ENCODE data around the gene LYZL6. TPM values are rescaled to one million over a fixed set of nuclear protein-coding genes. Genes with fewer than 3 reads are reported as not detected.
A peak's percentile ranks its signal among the peaks of the same experiment; 100 is the strongest.
"Not testable (repeated sequence)": the region's sequence is repeated elsewhere in the genome, so short reads cannot be mapped to it uniquely, and the experiment has no call there.

LYZL6 gene
- total and polyA plus RNA-seq, 2 donors from 2014 or later, result not detected

DNA sequence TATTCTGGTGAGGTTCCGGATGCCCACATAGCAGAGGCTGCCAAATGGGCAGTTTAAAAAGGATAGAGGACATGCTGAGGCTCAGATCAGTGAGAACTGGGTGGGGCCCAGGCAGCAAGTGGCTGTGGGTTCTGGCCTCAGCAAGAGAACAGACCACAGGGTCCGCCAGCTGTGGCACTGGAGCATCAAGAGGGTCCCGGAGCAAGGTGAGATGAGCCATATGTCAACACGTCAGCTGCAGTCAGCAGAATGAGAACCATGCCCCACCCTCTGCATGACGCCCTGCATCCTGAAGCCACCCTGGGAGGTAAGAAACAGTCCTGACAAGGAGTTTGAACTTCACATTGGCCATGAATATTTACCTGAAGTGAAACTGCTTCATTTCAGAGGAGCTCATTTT lies 43.2 kb downstream of the LYZL6 start:
- Histone ChIP-seq H3K4me3 (ENCODE audit: low read length in 3 of 3) (no peak overlapping the region), H3K4me1 (ENCODE audit: control insufficient read depth in 2 of 3, insufficient read depth in 2 of 3, low read depth in 1 of 3, low read length in 3 of 3) (peaks cover 0 to 5% (median 3%) of the 10 kb centered on the region in 3 donors), H3K9ac (ENCODE audit: low read length in 3 of 3) (no peak overlapping the region), H3K36me3 (ENCODE audit: control insufficient read depth in 2 of 3, insufficient read depth in 3 of 3, low read length in 3 of 3) (no peaks in the 10 kb centered on the region), H3K27me3 (ENCODE audit: control insufficient read depth, insufficient read depth, low read length) (no peaks in the 10 kb centered on the region), H3K27ac (ENCODE audit: low read depth in 2 of 2, low read length in 2 of 2) (no peak overlapping the region), H3K9me3 (ENCODE audit: control insufficient read depth in 2 of 3, insufficient read depth in 1 of 3, low read length in 3 of 3) (no peaks in the 10 kb centered on the region)
- no peak for FAIRE-seq
- DNase-seq, result peak in 3 of 5 donors; percentile 21 to 48 (median 40)
- TF ChIP-seq, protein P1, sequence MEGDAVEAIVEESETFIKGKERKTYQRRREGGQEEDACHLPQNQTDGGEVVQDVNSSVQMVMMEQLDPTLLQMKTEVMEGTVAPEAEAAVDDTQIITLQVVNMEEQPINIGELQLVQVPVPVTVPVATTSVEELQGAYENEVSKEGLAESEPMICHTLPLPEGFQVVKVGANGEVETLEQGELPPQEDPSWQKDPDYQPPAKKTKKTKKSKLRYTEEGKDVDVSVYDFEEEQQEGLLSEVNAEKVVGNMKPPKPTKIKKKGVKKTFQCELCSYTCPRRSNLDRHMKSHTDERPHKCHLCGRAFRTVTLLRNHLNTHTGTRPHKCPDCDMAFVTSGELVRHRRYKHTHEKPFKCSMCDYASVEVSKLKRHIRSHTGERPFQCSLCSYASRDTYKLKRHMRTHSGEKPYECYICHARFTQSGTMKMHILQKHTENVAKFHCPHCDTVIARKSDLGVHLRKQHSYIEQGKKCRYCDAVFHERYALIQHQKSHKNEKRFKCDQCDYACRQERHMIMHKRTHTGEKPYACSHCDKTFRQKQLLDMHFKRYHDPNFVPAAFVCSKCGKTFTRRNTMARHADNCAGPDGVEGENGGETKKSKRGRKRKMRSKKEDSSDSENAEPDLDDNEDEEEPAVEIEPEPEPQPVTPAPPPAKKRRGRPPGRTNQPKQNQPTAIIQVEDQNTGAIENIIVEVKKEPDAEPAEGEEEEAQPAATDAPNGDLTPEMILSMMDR (IDR thresholded peaks at IDR 0.05; ENCODE audit: borderline replicate concordance, extremely low read depth, insufficient read depth), result no peak
- intact Hi-C loops (cut with DNase I), result no loop called here

- FAIRE-seq (no peak), DNase-seq (no peak)
- TF ChIP-seq, protein P1 (IDR thresholded peaks at IDR 0.05; ENCODE audit: borderline replicate concordance, extremely low read depth, insufficient read depth), result no peak
- H3K4me1 ChIP-seq (ENCODE audit: control insufficient read depth in 2 of 3, insufficient read depth in 2 of 3, low read depth in 1 of 3, low read length in 3 of 3), result peaks cover 0 to 5% (median 3%) of the 10 kb centered on the region in 3 donors
- no peak overlapping the region for H3K9ac ChIP-seq (ENCODE audit: low read length in 3 of 3)
- intact Hi-C loops (cut with DNase I), result no loop called here
- H3K4me3 ChIP-seq (ENCODE audit: low read length in 3 of 3), result no peak overlapping the region
- H3K36me3 ChIP-seq (ENCODE audit: control insufficient read depth in 2 of 3, insufficient read depth in 3 of 3, low read length in 3 of 3), result no peaks in the 10 kb centered on the region
- H3K27ac ChIP-seq (ENCODE audit: low read depth in 2 of 2, low read length in 2 of 2), result no peak overlapping the region
- H3K27me3 ChIP-seq (ENCODE audit: control insufficient read depth, insufficient read depth, low read length), result no peaks in the 10 kb centered on the region
- H3K9me3 ChIP-seq (ENCODE audit: control insufficient read depth in 2 of 3, insufficient read depth in 1 of 3, low read length in 3 of 3), result no peaks in the 10 kb centered on the region
Measured at GRCh38 chr17:35898283-35899070, 45.0 kb downstream of the LYZL6 start.

DNA sequence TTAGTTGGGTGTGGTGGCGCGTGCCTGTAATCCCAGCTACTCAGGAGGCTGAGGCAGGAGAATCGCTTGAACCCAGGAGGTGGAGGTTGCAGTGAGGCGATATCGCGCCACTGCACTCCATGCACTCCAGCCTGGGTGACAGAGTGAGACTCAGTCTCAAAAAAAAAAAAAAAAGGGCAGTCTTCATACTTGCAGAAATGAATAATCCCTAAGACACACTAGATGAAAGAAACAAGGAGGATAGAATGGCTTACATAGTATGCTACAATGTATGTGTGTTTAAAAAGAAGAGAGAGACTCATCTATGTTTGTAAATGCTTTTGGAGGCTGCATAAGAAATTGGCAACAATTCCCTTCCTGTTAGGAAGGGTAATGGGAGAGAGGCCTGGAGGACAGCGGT lies 45.7 kb downstream of the LYZL6 start:
- FAIRE-seq; H3K4me1 ChIP-seq (ENCODE audit: control insufficient read depth in 2 of 3, insufficient read depth in 2 of 3, low read depth in 1 of 3, low read length in 3 of 3); H3K4me3 ChIP-seq (ENCODE audit: low read length in 3 of 3); H3K27ac ChIP-seq (ENCODE audit: low read depth in 2 of 2, low read length in 2 of 2); intact Hi-C loops (cut with DNase I); DNase-seq; H3K9ac ChIP-seq (ENCODE audit: low read length in 3 of 3); H3K9me3 ChIP-seq (ENCODE audit: control insufficient read depth in 2 of 3, insufficient read depth in 1 of 3, low read length in 3 of 3); H3K36me3 ChIP-seq (ENCODE audit: control insufficient read depth in 2 of 3, insufficient read depth in 3 of 3, low read length in 3 of 3); H3K27me3 ChIP-seq (ENCODE audit: control insufficient read depth, insufficient read depth, low read length): not testable (repeated sequence)

DNA sequence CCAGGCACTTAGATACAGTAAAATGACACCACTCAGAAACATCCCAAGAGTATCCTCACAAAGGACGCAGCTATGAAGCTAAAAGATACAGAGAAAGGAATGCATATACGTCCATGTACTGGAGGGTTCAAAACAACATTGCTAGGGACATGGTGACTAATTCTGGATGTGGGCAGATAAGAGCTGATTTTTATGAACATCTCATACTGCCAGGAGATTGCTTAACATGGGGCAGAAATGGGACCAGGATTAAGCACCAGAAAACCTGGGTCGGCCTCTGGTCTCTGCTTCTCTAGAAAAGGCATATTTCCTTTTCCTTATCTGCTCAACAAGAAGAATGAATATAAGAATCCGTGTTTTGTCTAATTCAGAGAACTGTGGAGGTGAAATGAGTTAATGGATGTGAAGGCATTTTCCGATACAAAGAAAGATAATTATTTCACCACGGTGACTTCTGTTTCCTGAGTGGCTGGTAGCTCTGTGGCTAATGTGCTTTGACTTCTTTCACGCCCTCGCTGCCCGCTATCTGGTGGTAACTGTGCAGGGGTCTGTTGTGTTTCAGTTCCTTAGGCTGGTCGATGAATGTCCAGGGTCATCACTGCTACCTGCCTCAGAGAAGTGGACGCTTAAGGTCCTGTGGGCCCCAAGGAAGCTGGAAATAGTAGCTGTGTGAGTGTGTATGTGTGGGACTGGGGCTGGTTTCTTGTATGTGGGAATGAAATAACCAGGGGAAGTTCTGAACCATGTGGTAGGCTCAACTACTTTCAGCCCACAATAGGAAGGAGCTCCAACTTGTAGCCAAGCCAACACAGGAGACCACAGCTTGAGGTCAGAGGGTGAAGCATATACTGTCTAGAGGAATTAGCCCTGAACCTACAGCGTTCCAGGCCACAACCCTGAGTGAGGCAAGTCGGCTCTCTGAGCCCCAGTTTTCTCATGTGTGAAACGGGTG lies 47.6 kb downstream of the LYZL6 start:
- no peak overlapping the region for H3K27ac ChIP-seq (ENCODE audit: low read depth in 2 of 2, low read length in 2 of 2)

More for the DNA sequence above, 47.6 kb downstream of the LYZL6 start:
- DNase-seq (no peak), FAIRE-seq (no peak)
- H3K4me1 ChIP-seq (ENCODE audit: control insufficient read depth in 2 of 3, insufficient read depth in 2 of 3, low read depth in 1 of 3, low read length in 3 of 3), result peaks cover 0 to 5% (median 3%) of the 10 kb centered on the region in 3 donors
- intact Hi-C loops (cut with DNase I), result no loop called here
- H3K9me3 ChIP-seq (ENCODE audit: control insufficient read depth in 2 of 3, insufficient read depth in 1 of 3, low read length in 3 of 3), result no peaks in the 10 kb centered on the region
- H3K4me3 ChIP-seq (ENCODE audit: low read length in 3 of 3), result no peak overlapping the region
- no peaks in the 10 kb centered on the region for H3K36me3 ChIP-seq (ENCODE audit: control insufficient read depth in 2 of 3, insufficient read depth in 3 of 3, low read length in 3 of 3)
- H3K27me3 ChIP-seq (ENCODE audit: control insufficient read depth, insufficient read depth, low read length), result no peaks in the 10 kb centered on the region
- no peak overlapping the region for H3K9ac ChIP-seq (ENCODE audit: low read length in 3 of 3)
- TF ChIP-seq, protein P1 (IDR thresholded peaks at IDR 0.05; ENCODE audit: borderline replicate concordance, extremely low read depth, insufficient read depth), result no peak
